Ovary (tissue), 3 donors: ENCODE results near the gene SIGLECL1.
A peak's percentile ranks its signal among the peaks of the same experiment; 100 is the strongest.

Experiments used
- CTCF ChIP-seq, 3 donors: fragments of 450-650 bp in 2 of 3; fragments of 200-600 bp in 1 of 3; IDR thresholded peaks; one replicate each; pipeline versions ENCODE4 v1.5.1 to v1.8.0; 2016 to 2022; ENCODE audit warnings: antibody characterized with exemption in 3 of 3, mild to moderate bottlenecking in 1 of 3
- EP300 ChIP-seq: sonication (generic); formaldehyde crosslinking; IDR thresholded peaks from one replicate; pipeline ENCODE4 v1.6.1; 2017; ENCODE audit warnings: antibody characterized with exemption
- POLR2A ChIP-seq: fragments of 450-650 bp; IDR thresholded peaks from one replicate; pipeline ENCODE4 v1.6.1; 2017; ENCODE audit warnings: antibody characterized with exemption, mild to moderate bottlenecking, moderate library complexity
- donor health status: DM: no; HTN: no; CAD: no.

- TF ChIP-seq EP300, result no peak
- TF ChIP-seq CTCF (IDR thresholded peaks at IDR 0.05), result peak in 1 of 3 donors; percentile 15
- no peak for TF ChIP-seq POLR2A
Measured at GRCh38 chr19:51259348-51260245, 8.7 kb downstream of the SIGLECL1 start.
